ENCODE data around the gene UQCRC2. TPM values are rescaled to one million over a fixed set of nuclear protein-coding genes. Genes with fewer than 3 reads are reported as not detected.

Gene UQCRC2
- total and polyA plus RNA-seq, 10 of the 15 experiments (the other 5 are each of a cell fraction or from before 2014, with no cell fraction given), result 256 to 563 (median 327) TPM

- intact Hi-C loops (cut with micrococcal nuclease; ENCODE audit: unreplicated experiment), result no loop called here
- DNase-seq (ENCODE audit: low read depth, low spot score) (no peak), ATAC-seq (no peak), FAIRE-seq (no peak)
- no peak overlapping the region for H3K9ac ChIP-seq (ENCODE audit: control insufficient read depth, insufficient read depth, low read length)
- 79% methylated on average over 4 of the region's 4 CpGs for WGBS (ENCODE audit: insufficient coverage, insufficient replicate concordance, low lambda C conversion rate, missing lambda C conversion rate)
- SMC1A ChIA-PET (ENCODE audit: uncharacterized antibody, unreplicated experiment), result interaction anchor here (0.8 to 2.7 kb wide), 7 partner anchors 8 to 62 kb away, joined by 3 to 24 read pairs (median 6); no protein-coding TSS in a partner anchor
- H3K4me1 ChIP-seq (ENCODE audit: control insufficient read depth, insufficient read depth, low read length), result peaks cover 23% of the 10 kb centered on the region
- H3K4me3 ChIP-seq, result no peak overlapping the region
- no peak overlapping the region for H3K4me2 ChIP-seq (ENCODE audit: control insufficient read depth, insufficient read depth)
- no peaks in the 10 kb centered on the region; the same call in 1 of the 2 replicates for H4K20me1 ChIP-seq (ENCODE audit: control insufficient read depth, insufficient read depth)
- H3K36me3 ChIP-seq (ENCODE audit: control insufficient read depth in 2 of 2, insufficient read depth in 2 of 2, low read length in 1 of 2), result no peaks in the 10 kb centered on the region
- no peak overlapping the region for H3K27ac ChIP-seq (ENCODE audit: control insufficient read depth, insufficient read depth)
- CTCF ChIA-PET, result interaction anchor here (0.9 to 4.9 kb wide), 7 partner anchors 9 to 172 kb away, joined by 3 to 38 read pairs (median 7); partner anchors contain the start of gene MOSMO
- POLR2A ChIA-PET, result interaction anchor here (1.1 to 2.1 kb wide), 3 partner anchors 10 to 44 kb away, joined by 3 to 8 read pairs (median 6); partner anchors contain the start of gene MOSMO
- no TSS peak for BruUV-seq (replicated peaks)
- H3K79me2 ChIP-seq (ENCODE audit: control insufficient read depth, insufficient read depth, low read length), result peaks cover 7% of the 10 kb centered on the region
- no peak overlapping the region for H2AFZ ChIP-seq (ENCODE audit: control insufficient read depth, low read depth, low read length)
- H3K9me3 ChIP-seq (replicated peaks; ENCODE audit: control insufficient read depth, insufficient read depth, low read length), result no peaks in the 10 kb centered on the region
- no peaks in the 10 kb centered on the region for H3K27me3 ChIP-seq (replicated peaks in 1 of 2; ENCODE audit: control insufficient read depth in 2 of 2, insufficient read depth in 2 of 2, low read length in 1 of 2)
- RAD21 ChIA-PET (ENCODE audit: unreplicated experiment), result interaction anchor here (0.8 to 22.7 kb wide), 4 partner anchors 9 to 61 kb away, joined by 3 to 466 read pairs (median 4); partner anchors contain the start of gene MOSMO
- in situ Hi-C loops (cut with MboI), result no loop called here
- TF ChIP-seq BRCA1 (IDR thresholded peaks at IDR 0.05; ENCODE audit: low read depth, low read length) (no peak), JUND (IDR thresholded peaks at IDR 0.05; ENCODE audit: low read depth, low read length) (no peak), MTA2 (IDR thresholded peaks at IDR 0.05; ENCODE audit: low read depth) (no peak), NBN (IDR thresholded peaks at IDR 0.05) (no peak), CEBPB (IDR thresholded peaks at IDR 0.05; ENCODE audit: borderline replicate concordance in 1 of 2, low read depth in 2 of 2, low read length in 2 of 2) (no peak), RCOR1 (conservative IDR thresholded peaks at IDR 0.05; ENCODE audit: low read depth, low read length) (no peak), ZBTB40 (IDR thresholded peaks at IDR 0.05; ENCODE audit: borderline replicate concordance) (no peak)
- TF ChIP-seq, protein P1, sequence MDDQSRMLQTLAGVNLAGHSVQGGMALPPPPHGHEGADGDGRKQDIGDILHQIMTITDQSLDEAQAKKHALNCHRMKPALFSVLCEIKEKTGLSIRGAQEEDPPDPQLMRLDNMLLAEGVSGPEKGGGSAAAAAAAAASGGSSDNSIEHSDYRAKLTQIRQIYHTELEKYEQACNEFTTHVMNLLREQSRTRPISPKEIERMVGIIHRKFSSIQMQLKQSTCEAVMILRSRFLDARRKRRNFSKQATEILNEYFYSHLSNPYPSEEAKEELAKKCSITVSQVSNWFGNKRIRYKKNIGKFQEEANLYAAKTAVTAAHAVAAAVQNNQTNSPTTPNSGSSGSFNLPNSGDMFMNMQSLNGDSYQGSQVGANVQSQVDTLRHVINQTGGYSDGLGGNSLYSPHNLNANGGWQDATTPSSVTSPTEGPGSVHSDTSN (IDR thresholded peaks at IDR 0.05; ENCODE audit: insufficient replicate concordance, low read depth, low read length), result no peak
- TF ChIP-seq, protein P2, sequence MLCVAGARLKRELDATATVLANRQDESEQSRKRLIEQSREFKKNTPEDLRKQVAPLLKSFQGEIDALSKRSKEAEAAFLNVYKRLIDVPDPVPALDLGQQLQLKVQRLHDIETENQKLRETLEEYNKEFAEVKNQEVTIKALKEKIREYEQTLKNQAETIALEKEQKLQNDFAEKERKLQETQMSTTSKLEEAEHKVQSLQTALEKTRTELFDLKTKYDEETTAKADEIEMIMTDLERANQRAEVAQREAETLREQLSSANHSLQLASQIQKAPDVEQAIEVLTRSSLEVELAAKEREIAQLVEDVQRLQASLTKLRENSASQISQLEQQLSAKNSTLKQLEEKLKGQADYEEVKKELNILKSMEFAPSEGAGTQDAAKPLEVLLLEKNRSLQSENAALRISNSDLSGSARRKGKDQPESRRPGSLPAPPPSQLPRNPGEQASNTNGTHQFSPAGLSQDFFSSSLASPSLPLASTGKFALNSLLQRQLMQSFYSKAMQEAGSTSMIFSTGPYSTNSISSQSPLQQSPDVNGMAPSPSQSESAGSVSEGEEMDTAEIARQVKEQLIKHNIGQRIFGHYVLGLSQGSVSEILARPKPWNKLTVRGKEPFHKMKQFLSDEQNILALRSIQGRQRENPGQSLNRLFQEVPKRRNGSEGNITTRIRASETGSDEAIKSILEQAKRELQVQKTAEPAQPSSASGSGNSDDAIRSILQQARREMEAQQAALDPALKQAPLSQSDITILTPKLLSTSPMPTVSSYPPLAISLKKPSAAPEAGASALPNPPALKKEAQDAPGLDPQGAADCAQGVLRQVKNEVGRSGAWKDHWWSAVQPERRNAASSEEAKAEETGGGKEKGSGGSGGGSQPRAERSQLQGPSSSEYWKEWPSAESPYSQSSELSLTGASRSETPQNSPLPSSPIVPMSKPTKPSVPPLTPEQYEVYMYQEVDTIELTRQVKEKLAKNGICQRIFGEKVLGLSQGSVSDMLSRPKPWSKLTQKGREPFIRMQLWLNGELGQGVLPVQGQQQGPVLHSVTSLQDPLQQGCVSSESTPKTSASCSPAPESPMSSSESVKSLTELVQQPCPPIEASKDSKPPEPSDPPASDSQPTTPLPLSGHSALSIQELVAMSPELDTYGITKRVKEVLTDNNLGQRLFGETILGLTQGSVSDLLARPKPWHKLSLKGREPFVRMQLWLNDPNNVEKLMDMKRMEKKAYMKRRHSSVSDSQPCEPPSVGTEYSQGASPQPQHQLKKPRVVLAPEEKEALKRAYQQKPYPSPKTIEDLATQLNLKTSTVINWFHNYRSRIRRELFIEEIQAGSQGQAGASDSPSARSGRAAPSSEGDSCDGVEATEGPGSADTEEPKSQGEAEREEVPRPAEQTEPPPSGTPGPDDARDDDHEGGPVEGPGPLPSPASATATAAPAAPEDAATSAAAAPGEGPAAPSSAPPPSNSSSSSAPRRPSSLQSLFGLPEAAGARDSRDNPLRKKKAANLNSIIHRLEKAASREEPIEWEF (IDR thresholded peaks at IDR 0.05; ENCODE audit: insufficient replicate concordance, low read depth, low read length), result no peak
- TF ChIP-seq, protein P3, sequence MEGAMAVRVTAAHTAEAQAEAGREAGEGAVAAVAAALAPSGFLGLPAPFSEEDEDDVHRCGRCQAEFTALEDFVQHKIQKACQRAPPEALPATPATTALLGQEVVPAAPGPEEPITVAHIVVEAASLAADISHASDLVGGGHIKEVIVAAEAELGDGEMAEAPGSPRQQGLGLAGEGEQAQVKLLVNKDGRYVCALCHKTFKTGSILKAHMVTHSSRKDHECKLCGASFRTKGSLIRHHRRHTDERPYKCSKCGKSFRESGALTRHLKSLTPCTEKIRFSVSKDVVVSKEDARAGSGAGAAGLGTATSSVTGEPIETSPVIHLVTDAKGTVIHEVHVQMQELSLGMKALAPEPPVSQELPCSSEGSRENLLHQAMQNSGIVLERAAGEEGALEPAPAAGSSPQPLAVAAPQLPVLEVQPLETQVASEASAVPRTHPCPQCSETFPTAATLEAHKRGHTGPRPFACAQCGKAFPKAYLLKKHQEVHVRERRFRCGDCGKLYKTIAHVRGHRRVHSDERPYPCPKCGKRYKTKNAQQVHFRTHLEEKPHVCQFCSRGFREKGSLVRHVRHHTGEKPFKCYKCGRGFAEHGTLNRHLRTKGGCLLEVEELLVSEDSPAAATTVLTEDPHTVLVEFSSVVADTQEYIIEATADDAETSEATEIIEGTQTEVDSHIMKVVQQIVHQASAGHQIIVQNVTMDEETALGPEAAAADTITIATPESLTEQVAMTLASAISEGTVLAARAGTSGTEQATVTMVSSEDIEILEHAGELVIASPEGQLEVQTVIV (IDR thresholded peaks at IDR 0.05; ENCODE audit: borderline replicate concordance, partially characterized antibody), result no peak
Measured at GRCh38 chr16:22016927-22017326, 63.8 kb downstream of the UQCRC2 start.
